Measurements from ENCODE around the gene CRHR1.
A peak's percentile ranks its signal among the peaks of the same experiment; 100 is the strongest.
"Not testable (repeated sequence)": the region's sequence is repeated elsewhere in the genome, so short reads cannot be mapped to it uniquely, and the experiment has no call there.

CRHR1 gene

GRCh38 chr17:45784293-45784740, at the start of gene CRHR1:
CRHR1 (plus strand) TSS chr17:45784320; CDS start chr17:45784545, 225 bp downstream.
- DNase-seq (ENCODE audit: low spot score), result no peak

GRCh38 chr17:45734598-45734997, 49.5 kb upstream of the CRHR1 start:
- no peak for DNase-seq (ENCODE audit: low spot score)

DNA sequence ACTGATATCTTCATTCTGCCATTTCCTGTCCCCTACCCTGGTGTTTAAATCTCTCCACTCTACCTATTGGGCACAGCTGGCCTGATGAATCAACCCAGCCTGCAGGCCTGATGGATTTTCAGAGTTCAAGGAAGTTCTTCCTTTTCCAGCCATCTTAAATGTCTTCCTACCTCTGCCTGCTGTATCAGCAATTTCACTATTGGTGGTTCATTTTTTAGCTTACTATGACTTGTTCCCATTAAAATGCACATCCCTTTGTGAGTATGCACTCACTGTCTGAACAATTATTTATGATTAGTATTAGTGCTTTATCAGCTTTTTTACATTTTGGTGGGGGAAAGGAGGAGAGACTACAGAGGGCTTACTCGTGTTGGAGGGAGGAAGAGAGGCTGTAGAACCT, 48.6 kb upstream of the CRHR1 start:
- no peak for DNase-seq (ENCODE audit: low spot score)

- no peak for DNase-seq (ENCODE audit: low spot score)
These were observed 44.3 kb upstream of the CRHR1 start for GRCh38 chr17:45739786-45740185.

GRCh38 chr17:45740553-45741330, 43.4 kb upstream of the CRHR1 start:
- peak; percentile 71 for DNase-seq (ENCODE audit: low spot score)

DNA sequence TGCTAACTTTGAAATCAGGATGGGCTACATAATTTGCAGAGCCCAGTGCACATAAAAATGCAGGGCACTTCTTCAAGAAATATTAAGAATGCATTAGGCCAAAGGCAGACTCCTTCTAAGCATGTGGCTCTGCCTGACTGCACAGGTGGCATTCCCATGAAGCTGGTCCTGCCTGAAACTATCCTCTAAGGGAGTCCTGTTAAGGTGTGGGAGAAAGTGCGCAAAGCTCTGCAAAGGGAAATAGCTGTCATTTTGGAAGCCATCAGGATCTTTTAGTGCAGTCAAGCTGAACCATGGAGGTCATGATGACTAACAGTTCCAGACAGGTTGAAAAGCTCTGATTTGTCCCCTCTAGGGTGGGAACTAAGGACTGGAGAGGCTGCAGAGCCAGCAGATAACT, 41.9 kb upstream of the CRHR1 start:
- no peak for DNase-seq (ENCODE audit: low spot score)

- no peak for DNase-seq (ENCODE audit: low spot score)
These were observed 40.3 kb upstream of the CRHR1 start for GRCh38 chr17:45743626-45744326.

GRCh38 chr17:45744826-45745225, 39.3 kb upstream of the CRHR1 start:
- not testable (repeated sequence) for DNase-seq (ENCODE audit: low spot score)

DNA sequence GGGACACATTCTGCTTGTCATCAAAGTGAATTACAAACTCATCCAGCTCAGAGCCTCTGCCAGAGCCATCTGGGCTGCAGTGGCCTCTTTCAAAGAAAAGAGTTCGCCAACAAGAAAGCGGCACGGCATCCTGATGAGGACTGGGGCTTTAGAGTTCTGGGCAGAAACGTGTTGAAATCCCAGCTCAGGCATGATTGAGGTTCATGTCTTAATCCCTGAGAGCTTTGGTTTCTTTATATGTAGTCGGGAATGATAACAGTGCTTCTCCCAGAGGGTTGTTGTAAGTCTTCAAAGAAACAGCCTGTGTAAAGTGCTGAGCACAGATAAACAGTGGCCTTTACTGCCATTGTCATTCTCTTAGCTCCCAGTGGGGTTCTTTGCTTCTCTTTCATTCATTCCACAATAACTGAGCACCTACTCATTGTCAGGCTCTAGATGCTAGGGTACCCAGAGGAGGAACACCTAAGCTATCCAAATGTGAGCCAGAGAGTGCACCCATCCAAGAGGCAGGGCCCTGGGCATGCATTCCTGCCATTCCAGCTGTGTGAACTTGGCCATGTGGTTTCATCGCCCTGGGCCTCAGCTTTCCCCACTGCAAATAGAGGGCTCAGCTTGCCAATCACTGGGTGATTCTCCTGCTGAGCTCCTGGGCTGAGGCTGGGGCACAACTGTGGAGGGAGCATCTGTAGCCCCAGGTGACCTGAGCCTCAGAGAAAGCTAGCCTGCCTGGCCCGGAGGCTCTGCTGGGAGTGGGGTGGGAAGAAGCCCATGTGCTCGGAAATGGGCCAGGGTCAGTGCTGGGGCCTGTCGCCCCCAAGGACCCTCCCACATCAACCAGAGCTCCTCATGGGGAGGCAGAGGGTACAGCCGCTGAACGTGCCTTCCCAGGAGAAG, 38.3 kb upstream of the CRHR1 start:
- no peak for DNase-seq (ENCODE audit: low spot score)

- no peak for DNase-seq (ENCODE audit: low spot score)
These were observed 36.2 kb upstream of the CRHR1 start for GRCh38 chr17:45747911-45748310.

GRCh38 chr17:45748731-45749310, 35.3 kb upstream of the CRHR1 start:
- no peak for DNase-seq (ENCODE audit: low spot score)

DNA sequence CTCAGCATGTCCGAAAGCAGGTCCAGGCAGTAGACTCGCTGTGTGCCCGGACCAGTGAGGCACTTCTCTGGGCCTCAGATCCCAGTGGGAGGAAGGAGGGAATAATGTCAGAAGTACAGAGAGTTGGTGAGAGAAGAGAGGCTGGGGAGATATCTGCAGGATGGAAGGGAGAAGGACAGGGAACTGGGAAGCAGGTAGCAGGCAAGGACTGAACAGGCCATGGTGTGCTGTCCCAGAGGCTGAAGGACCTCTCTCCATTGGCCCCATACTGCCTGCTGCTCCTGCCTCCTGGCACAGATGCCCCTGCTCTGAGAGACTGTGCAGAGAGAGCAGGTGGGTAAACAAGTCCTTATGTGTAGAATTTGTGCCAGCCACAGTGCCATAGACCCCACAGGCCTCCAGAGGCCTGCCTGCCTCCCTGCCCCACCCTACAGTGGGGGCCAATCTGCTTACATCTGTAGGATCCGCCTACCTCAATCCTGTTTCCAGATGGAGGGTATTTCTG, 34.2 kb upstream of the CRHR1 start:
- DNase-seq (ENCODE audit: low spot score), result no peak

DNA sequence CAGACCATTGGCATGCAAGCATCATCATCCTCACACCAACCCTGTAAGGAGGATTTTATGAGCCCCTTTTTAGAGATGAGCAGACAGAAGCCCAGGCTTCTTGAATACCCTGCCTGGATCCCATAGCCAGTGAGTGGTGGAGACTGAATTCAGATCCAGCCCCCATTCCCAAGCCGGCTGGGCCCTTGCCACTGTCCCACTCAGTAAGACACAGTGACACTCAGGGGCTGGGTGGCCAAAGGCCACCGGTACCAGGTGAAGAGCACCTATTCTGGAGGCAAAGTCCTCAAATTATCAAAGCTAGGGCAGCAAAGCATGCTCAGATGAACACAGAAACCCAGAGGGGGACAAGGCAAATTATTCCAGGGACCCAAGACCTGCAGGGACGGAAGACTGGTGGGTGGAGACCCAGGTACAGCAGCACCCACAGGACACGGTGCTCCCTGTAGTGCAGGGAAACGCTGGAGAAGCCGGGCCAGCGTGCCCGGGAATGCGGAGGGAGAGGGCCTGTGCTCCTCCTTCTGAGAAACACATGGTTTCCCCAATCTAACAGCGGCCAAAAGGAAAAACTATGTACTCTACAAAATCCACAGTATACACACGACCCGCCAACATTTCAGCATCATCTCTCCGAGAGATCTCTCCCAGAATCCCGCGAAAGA, 33.2 kb upstream of the CRHR1 start:
- no peak for DNase-seq (ENCODE audit: low spot score)

GRCh38 chr17:45751466-45751865, 32.7 kb upstream of the CRHR1 start:
- DNase-seq (ENCODE audit: low spot score), result no peak

GRCh38 chr17:45752246-45752645, 31.9 kb upstream of the CRHR1 start:
- DNase-seq (ENCODE audit: low spot score), result no peak

DNA sequence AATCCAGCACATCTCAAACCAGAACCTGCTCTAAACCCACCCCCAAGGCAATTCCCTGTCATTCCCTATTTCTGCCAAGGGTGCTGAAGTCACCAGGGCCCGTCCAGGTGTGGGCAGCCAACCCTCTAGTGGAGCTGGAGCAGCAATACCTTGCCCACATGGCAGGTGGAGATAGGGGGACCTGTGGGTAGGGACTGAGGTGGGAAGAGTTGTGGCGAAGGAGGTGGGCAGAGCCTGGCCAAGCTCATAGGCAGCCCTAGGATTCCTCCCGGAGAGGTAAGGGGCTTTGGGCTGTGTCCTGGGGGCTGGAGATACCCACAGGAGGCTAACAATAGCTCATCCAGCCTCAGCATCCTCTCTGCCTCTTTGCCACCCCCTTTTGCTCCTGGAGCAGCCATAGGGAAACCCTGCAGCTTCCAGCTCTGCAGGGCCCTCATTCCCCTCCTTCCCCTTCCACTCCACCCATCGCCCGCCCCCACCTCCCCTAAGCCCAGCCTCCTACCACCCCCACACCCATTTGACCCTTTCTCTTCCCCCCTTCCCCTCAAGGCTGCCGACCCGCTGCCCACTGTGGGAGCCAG, 30.4 kb upstream of the CRHR1 start:
- DNase-seq (ENCODE audit: low spot score), result no peak

DNA sequence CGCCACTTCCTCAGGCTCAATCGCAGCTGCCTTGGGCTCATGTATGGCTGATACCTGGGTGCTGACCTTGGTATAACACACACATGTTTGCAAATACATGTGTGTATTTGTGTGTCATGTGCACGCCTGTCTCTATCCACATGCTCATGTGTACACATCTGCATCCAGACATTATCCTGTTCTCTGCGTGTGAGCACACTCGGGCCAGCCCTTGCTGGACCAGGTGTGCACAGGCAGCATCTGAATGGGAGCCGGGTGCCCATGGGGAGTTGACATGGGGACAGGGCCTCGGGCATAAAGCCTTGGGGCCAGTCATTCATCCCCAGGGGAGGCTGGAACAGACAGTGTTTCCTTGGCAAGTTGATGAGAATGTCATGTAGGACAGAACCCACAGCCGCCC, 29.1 kb upstream of the CRHR1 start:
- DNase-seq (ENCODE audit: low spot score), result no peak

- DNase-seq (ENCODE audit: low spot score), result no peak
These were observed 27.7 kb upstream of the CRHR1 start for GRCh38 chr17:45756266-45756991.

DNA sequence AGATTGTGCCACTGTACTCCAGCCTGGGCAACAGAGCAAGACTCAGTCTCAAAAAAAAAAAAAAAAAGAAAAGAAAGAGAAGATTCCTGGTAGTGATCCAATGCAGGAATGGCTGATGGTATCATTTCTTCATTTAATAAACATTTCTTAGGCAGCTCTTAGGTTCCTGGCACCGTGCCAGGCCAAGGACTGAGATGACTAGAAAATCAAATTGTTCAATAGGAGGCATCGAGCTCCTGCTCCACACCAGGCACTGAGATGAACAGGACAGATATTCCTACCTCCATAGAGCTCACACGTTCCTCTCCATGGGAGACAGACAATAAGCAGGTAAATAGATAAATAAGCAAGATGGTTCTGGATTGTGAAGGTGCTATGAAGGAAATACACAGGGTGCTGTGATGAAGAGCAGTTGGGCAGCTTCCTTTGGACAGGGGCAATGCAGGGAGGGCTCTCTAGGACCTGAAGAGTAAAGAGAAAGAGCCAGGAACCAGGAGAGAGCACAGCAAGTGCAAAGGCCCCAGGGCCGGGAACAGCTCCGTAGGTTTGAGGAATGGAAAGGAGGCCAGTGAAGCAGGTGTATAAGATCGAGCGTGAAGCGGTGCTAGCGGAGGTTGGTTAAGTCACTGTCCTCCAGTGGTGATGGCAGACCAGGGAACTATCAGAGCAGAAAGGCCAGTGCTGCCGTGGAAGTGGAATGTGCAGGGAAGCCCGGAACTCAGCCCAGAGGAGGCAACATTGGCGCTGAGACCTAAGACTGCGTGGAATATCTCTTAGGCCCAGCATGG, 26.5 kb upstream of the CRHR1 start:
- no peak for DNase-seq (ENCODE audit: low spot score)

All from germinal center (tissue), 1 donor.